ENCODE results near the gene DBNDD1. TPM values are rescaled to one million over a fixed set of nuclear protein-coding genes. Genes with fewer than 3 reads are reported as not detected.

Gene DBNDD1
- total and polyA plus RNA-seq, 10 of the 15 experiments (the other 5 are each of a cell fraction or from before 2014, with no cell fraction given): 0.06 to 4.6 (median 0.55) TPM

DNA sequence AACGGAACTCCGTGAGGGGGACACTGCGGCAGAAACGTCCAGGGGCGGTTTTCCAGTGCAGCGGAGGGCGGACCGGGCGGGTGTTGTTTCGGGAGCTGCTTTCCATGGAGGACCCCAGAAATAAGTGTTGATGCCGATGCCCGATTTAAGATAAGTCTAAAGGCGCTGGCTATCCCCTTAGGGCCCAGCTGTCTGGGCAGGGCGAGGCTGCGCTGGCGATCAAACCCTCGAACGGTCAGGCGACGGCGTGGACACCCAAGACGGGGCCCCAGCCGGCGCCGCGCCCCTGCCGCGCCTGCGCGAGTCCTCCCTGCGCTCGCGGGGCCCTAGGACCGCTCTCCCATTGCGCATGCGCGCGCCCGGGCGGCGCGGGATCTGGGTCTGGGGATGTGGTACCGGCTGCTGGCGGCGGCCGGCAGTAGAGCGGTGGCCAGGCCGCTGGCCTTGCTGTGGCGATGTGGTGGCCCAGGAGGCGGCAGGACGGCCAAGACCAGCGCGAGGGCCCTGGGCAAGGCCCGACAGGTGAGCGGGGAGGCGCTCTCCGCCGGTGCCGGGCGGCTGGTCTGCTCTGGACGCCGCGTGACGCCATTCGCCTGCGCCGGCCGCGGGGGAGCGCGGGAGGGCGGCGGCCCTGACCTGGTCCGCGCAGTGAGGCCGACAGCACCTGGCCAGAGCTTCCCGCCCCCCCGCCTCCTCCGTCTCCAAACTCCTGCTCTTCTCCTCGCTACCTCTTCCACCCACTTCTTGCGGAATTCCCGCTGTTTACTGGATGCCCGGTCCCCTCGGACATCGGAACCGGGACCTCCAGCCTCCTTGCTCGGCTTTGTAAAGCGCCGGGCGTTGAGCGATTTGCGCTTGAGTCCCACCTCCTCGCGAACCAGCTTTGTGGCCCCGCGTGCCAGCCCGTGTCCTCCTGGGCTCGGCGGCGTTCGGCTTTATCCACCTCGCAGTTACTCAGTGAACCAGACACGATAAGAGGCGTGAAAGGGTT, 46.7 kb downstream of the DBNDD1 start (continued):
- TF ChIP-seq CEBPB (IDR thresholded peaks at IDR 0.05; ENCODE audit: borderline replicate concordance in 1 of 2, low read depth in 2 of 2, low read length in 2 of 2) (no peak), YBX1 (IDR thresholded peaks at IDR 0.05) (no peak), TCF3 (IDR thresholded peaks at IDR 0.05; ENCODE audit: borderline replicate concordance, insufficient read depth, low read depth, low read length) (no peak), HCFC1 (IDR thresholded peaks at IDR 0.05; ENCODE audit: low read length) (peak; percentile 57), RB1 (IDR thresholded peaks at IDR 0.05; ENCODE audit: borderline replicate concordance) (peak; percentile 94; the same call in 1 of the 2 replicates), BCL11A (IDR thresholded peaks at IDR 0.05; ENCODE audit: low read depth, low read length) (0 out of 2 replicates have a peak, but pooled peaks have one; percentile 7), NR2F1 (conservative IDR thresholded peaks at IDR 0.05) (peak; percentile 87)
- TF ChIP-seq, protein P1, sequence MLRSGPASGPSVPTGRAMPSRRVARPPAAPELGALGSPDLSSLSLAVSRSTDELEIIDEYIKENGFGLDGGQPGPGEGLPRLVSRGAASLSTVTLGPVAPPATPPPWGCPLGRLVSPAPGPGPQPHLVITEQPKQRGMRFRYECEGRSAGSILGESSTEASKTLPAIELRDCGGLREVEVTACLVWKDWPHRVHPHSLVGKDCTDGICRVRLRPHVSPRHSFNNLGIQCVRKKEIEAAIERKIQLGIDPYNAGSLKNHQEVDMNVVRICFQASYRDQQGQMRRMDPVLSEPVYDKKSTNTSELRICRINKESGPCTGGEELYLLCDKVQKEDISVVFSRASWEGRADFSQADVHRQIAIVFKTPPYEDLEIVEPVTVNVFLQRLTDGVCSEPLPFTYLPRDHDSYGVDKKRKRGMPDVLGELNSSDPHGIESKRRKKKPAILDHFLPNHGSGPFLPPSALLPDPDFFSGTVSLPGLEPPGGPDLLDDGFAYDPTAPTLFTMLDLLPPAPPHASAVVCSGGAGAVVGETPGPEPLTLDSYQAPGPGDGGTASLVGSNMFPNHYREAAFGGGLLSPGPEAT (IDR thresholded peaks at IDR 0.05; ENCODE audit: low read depth): peak; percentile 46
- TF ChIP-seq, protein P2, sequence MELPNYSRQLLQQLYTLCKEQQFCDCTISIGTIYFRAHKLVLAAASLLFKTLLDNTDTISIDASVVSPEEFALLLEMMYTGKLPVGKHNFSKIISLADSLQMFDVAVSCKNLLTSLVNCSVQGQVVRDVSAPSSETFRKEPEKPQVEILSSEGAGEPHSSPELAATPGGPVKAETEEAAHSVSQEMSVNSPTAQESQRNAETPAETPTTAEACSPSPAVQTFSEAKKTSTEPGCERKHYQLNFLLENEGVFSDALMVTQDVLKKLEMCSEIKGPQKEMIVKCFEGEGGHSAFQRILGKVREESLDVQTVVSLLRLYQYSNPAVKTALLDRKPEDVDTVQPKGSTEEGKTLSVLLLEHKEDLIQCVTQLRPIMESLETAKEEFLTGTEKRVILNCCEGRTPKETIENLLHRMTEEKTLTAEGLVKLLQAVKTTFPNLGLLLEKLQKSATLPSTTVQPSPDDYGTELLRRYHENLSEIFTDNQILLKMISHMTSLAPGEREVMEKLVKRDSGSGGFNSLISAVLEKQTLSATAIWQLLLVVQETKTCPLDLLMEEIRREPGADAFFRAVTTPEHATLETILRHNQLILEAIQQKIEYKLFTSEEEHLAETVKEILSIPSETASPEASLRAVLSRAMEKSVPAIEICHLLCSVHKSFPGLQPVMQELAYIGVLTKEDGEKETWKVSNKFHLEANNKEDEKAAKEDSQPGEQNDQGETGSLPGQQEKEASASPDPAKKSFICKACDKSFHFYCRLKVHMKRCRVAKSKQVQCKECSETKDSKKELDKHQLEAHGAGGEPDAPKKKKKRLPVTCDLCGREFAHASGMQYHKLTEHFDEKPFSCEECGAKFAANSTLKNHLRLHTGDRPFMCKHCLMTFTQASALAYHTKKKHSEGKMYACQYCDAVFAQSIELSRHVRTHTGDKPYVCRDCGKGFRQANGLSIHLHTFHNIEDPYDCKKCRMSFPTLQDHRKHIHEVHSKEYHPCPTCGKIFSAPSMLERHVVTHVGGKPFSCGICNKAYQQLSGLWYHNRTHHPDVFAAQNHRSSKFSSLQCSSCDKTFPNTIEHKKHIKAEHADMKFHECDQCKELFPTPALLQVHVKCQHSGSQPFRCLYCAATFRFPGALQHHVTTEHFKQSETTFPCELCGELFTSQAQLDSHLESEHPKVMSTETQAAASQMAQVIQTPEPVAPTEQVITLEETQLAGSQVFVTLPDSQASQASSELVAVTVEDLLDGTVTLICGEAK (IDR thresholded peaks at IDR 0.05; ENCODE audit: borderline replicate concordance): no peak
- TF ChIP-seq, protein P3, sequence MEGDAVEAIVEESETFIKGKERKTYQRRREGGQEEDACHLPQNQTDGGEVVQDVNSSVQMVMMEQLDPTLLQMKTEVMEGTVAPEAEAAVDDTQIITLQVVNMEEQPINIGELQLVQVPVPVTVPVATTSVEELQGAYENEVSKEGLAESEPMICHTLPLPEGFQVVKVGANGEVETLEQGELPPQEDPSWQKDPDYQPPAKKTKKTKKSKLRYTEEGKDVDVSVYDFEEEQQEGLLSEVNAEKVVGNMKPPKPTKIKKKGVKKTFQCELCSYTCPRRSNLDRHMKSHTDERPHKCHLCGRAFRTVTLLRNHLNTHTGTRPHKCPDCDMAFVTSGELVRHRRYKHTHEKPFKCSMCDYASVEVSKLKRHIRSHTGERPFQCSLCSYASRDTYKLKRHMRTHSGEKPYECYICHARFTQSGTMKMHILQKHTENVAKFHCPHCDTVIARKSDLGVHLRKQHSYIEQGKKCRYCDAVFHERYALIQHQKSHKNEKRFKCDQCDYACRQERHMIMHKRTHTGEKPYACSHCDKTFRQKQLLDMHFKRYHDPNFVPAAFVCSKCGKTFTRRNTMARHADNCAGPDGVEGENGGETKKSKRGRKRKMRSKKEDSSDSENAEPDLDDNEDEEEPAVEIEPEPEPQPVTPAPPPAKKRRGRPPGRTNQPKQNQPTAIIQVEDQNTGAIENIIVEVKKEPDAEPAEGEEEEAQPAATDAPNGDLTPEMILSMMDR (IDR thresholded peaks at IDR 0.05 in 2 of 3, conservative IDR thresholded peaks at IDR 0.05 in 1 of 3; ENCODE audit: control insufficient read depth in 2 of 3, extremely low read depth in 1 of 3, insufficient read depth in 1 of 3, low read depth in 3 of 3, low read length in 3 of 3): no peak
- TF ChIP-seq, protein P4, sequence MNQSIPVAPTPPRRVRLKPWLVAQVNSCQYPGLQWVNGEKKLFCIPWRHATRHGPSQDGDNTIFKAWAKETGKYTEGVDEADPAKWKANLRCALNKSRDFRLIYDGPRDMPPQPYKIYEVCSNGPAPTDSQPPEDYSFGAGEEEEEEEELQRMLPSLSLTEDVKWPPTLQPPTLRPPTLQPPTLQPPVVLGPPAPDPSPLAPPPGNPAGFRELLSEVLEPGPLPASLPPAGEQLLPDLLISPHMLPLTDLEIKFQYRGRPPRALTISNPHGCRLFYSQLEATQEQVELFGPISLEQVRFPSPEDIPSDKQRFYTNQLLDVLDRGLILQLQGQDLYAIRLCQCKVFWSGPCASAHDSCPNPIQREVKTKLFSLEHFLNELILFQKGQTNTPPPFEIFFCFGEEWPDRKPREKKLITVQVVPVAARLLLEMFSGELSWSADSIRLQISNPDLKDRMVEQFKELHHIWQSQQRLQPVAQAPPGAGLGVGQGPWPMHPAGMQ (IDR thresholded peaks at IDR 0.05; ENCODE audit: borderline replicate concordance): no peak
- TF ChIP-seq, protein P5, sequence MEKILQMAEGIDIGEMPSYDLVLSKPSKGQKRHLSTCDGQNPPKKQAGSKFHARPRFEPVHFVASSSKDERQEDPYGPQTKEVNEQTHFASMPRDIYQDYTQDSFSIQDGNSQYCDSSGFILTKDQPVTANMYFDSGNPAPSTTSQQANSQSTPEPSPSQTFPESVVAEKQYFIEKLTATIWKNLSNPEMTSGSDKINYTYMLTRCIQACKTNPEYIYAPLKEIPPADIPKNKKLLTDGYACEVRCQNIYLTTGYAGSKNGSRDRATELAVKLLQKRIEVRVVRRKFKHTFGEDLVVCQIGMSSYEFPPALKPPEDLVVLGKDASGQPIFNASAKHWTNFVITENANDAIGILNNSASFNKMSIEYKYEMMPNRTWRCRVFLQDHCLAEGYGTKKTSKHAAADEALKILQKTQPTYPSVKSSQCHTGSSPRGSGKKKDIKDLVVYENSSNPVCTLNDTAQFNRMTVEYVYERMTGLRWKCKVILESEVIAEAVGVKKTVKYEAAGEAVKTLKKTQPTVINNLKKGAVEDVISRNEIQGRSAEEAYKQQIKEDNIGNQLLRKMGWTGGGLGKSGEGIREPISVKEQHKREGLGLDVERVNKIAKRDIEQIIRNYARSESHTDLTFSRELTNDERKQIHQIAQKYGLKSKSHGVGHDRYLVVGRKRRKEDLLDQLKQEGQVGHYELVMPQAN (conservative IDR thresholded peaks at IDR 0.05): peak; percentile 91
